IPS-20b (cell line): ENCODE measurements around the gene SELENOH.

ENCODE experiments used
- H3K27ac ChIP-seq: one replicate; pipeline ENCODE4 v1.5.1; 2013; ENCODE audit warnings: low read length
- H3K27me3 ChIP-seq: 2 replicates; pipeline ENCODE4 v1.6.1; 2013; ENCODE audit warnings: mild to moderate bottlenecking, low read length, inconsistent platforms; ENCODE audit not compliant: insufficient read depth
- H3K36me3 ChIP-seq: 2 replicates; pipeline ENCODE4 v1.6.1; 2013; ENCODE audit warnings: low read depth, mild to moderate bottlenecking, inconsistent platforms, low read length, moderate library complexity; ENCODE audit not compliant: insufficient read depth
- H3K4me1 ChIP-seq: 2 replicates; pipeline ENCODE4 v1.6.1; 2013; ENCODE audit warnings: mild to moderate bottlenecking, control low read depth, inconsistent platforms, low read length, moderate library complexity; ENCODE audit not compliant: insufficient read depth
- H3K4me3 ChIP-seq: 2 replicates; pipeline ENCODE4 v1.5.1; 2013; ENCODE audit warnings: mild to moderate bottlenecking, low read length, inconsistent platforms
- H3K9ac ChIP-seq: 2 replicates; pipeline ENCODE4 v1.6.1; 2013; ENCODE audit warnings: low read depth, mild to moderate bottlenecking, inconsistent platforms, low read length, moderate library complexity
- H3K9me3 ChIP-seq: 2 replicates; pipeline ENCODE4 v1.6.1; 2013; ENCODE audit warnings: mild to moderate bottlenecking, low read depth, low read length, inconsistent platforms; ENCODE audit not compliant: insufficient read depth

The SELENOH gene

DNA sequence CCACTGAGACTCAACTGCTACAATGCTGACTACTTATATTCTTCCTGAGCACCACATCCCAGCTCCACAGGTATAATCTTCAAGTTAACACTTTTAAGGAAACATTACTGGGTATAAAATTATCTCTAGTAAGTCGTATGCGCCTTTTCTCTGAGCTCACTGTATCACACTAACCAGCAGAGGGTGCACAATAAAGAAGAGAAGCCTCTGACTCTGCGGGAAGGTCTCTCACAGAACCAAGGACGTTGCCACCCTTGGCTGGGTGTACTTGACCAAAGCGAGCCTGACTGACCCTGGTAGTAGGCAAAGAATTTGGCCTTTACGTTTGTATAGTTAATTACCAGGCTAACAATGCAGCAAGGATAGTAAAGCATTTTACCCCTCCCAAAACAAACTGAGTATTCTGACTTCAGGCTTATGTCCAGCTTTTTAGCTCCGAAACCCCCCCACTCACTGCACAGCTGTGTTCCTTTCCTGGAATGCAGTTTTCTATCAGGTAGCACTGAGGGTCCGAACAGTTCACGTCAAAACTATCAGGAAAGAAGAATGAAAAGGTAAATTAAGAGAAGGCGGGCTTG, 10.5 kb downstream of the SELENOH start, which contains the start of gene BTBD18:
Gene BTBD18, minus strand, starts transcription at position 144 of the 578 bp plus-strand sequence. CDS start 631 bp downstream, outside the sequence.
- H3K36me3 ChIP-seq: 0 out of 2 replicates have a peak, but pooled peaks cover 4% of the 10 kb centered on the region
- no peaks in the 10 kb centered on the region for H3K9me3 ChIP-seq
- no peak within 1 kb of the TSS for H3K9ac ChIP-seq
- H3K4me3 ChIP-seq: no peak within 1 kb of the TSS
- H3K4me1 ChIP-seq: no peaks in the 10 kb centered on the region
- no peaks in the 10 kb centered on the region for H3K27me3 ChIP-seq
- H3K27ac ChIP-seq: no peak within 1 kb of the TSS

DNA sequence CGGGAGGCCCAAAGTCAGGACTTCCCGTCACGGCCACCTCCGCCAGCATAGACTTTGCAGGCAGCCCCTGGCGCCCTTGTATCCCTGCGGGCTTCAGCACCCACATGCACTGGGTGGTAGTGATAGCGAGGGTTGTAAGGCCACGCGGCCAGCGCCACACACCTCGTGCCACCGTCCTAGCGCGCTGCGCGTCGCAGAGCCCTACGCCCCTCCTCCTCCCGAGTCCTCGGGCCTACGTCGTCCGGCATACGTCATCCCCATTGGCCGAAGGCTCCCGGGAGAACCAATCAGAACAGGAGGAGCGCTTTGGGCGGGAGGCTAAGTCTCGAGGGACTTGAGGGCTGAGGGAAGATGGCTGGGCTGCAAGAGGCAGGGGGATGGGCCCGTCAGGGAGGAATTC, 11.7 kb downstream of the SELENOH start:
- no peaks in the 10 kb centered on the region for H3K9me3 ChIP-seq
- H3K27me3 ChIP-seq: no peaks in the 10 kb centered on the region
- no peak overlapping the region for H3K9ac ChIP-seq
- H3K4me3 ChIP-seq: no peak overlapping the region
- H3K4me1 ChIP-seq: no peaks in the 10 kb centered on the region
- H3K36me3 ChIP-seq: no peaks in the 10 kb centered on the region
- H3K27ac ChIP-seq: no peak overlapping the region

DNA sequence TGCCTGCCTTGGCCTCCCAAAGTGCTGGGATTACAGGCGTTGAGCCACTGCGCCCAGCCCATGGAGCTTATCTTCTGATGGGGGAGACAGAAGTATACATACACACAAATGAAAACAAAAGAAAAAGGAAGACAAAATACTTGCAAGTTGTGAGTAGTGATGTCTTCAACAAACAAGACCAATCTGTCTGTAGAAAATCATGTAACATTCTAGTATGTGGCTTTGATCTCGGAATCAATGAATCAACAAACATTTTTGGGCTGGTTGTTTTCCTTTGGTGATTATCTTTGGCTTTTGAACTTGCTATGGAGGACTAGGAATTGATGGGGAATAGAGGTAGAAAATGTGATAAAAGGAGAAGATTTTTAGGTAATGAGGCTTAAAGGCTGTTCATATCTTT, 16.9 kb downstream of the SELENOH start:
- Histone ChIP-seq H3K4me3 (no peak overlapping the region), H3K9me3 (no peaks in the 10 kb centered on the region), H3K9ac (no peak overlapping the region), H3K4me1 (peaks cover 2% of the 10 kb centered on the region; the same call in 1 of the 2 replicates), H3K36me3 (no peaks in the 10 kb centered on the region), H3K27ac (no peak overlapping the region), H3K27me3 (no peaks in the 10 kb centered on the region)

DNA sequence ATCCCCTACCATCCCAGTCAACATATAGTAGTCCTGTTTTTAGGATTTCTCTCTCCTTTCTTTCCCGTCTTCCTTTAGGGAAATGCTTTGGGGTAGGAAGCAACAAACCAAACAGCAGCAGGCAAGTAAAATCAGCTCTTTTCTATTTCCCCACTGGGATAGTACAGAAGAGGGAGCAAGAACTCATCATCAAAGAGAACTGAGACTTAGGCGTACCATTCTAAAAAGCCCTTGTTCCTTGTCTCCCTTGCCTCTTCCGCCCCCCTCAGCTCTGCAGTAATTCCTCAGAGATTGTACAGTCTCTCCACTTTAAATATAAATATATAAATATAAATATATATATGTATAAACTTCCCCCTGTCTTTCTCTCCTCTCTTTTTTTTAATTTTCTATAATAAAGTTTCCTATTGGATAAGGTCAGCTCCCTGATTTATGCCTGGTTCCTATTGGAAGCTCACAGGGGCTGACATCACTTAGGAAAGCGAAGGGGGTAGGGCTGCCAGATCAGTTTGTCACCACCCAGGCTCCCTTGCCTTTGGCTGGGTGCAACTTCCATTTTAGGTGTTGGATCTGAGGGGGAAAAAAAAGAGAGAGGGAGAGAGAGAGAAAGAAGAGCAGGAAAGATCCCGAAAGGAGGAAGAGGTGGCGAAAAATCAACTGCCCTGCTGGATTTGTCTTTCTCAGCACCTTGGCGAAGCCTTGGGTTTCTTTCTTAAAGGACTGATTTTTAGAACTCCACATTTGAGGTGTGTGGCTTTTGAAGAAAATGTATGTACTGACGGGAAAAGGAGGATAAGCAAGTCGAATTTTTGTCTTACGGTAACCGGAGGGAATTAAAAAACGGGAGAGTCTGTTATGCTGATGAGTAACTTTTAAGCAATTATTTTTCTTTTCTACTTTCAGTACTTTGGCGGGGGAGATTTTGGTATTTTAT, 20.3 kb downstream of the SELENOH start, which contains the start of gene CTNND1:
Gene CTNND1, plus strand, starts transcription at position 502 of the 934 bp plus-strand sequence. CDS start 29,677 bp downstream, outside the sequence.
- peaks cover 19% of the 10 kb centered on the region; the same call in 1 of the 2 replicates for H3K4me1 ChIP-seq
- H3K36me3 ChIP-seq: no peaks in the 10 kb centered on the region
- H3K27me3 ChIP-seq: no peaks in the 10 kb centered on the region
- H3K27ac ChIP-seq: peak within 1 kb of the TSS; percentile 92
- H3K4me3 ChIP-seq: peak within 1 kb of the TSS; percentile 91
- no peaks in the 10 kb centered on the region for H3K9me3 ChIP-seq
- peak within 1 kb of the TSS; percentile 98 for H3K9ac ChIP-seq

DNA sequence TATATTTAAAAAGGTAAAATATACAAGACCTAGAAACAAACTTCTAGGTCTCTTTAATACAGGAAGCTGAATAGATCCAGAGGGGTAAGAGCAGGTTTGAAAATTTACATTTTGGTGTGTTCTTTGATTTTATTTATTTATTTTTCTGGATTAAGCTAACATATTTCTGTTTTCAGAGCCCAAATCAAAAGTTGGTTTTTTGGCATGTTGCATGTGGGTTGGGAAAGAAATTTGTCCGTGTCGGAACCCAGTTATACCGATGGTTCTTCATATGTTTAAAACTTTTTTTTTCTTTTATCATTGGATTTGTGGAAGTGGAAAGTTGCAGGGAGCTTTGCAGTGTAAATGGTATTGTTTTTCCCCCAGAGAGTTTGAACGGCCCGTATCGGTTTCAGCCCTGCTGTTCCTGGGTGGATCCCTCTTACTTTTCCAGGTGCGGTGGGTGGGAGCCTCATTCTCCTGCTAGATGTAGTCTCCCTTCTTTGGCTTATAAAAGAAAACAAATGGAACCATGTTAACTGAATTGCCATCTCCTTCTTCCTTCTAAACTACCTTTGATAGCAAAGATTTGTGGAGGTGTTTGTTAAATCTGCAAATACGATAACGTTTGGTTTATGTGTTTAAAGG, 21.1 kb downstream of the SELENOH start:
- peak overlapping the region; percentile 92 for H3K27ac ChIP-seq
- H3K27me3 ChIP-seq: no peaks in the 10 kb centered on the region
- H3K4me3 ChIP-seq: peak overlapping the region; percentile 91
- H3K9ac ChIP-seq: peak overlapping the region; percentile 98
- H3K9me3 ChIP-seq: no peaks in the 10 kb centered on the region
- peaks cover 19% of the 10 kb centered on the region; the same call in 1 of the 2 replicates for H3K4me1 ChIP-seq
- no peaks in the 10 kb centered on the region for H3K36me3 ChIP-seq

DNA sequence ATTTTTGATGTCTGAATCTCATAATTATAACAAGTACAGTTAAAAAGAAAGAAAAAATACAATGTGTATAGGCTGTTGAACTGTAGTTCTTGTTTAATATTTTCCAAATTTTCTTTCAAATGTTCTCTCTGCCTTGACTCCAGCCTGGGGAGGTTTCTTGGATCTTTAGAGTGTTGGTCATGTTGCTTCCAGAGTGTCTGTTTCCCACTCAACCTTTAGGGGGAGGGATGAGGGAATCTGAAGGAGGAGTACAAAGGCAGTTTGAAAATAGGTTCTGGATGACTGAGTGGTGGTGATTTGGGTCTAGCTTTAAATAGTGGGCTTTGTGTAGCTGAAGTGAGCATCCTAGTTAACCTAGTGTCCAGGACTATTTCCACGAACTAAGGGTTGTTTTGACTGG, 22.3 kb downstream of the SELENOH start:
- Histone ChIP-seq H3K4me3 (peak overlapping the region; percentile 91), H3K9me3 (no peaks in the 10 kb centered on the region), H3K27me3 (no peaks in the 10 kb centered on the region), H3K27ac (no peak overlapping the region), H3K36me3 (no peaks in the 10 kb centered on the region), H3K9ac (peak overlapping the region; percentile 98), H3K4me1 (peaks cover 19% of the 10 kb centered on the region; the same call in 1 of the 2 replicates)

DNA sequence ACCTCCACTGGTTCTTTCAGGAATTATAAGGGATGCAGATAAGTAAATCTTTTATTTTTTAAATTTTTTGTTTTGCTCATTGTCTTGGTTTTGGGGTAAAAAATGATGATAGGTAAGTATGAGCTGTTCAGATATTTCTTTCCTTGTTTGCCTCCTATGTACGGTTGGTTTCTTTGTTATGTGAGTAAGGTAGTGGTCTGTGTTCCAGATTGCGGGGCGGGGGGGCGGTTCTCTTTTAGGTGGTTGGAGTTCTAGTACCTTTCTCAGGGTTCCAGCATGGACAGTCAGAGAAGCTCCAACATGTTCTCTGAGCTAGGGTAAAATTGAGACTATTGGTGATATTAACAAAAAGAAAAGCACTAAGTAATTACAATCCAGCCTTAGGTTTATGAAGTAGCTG, 22.7 kb downstream of the SELENOH start:
- peak overlapping the region; percentile 91 for H3K4me3 ChIP-seq
- no peak overlapping the region for H3K27ac ChIP-seq
- H3K9ac ChIP-seq: peak overlapping the region; percentile 98

DNA sequence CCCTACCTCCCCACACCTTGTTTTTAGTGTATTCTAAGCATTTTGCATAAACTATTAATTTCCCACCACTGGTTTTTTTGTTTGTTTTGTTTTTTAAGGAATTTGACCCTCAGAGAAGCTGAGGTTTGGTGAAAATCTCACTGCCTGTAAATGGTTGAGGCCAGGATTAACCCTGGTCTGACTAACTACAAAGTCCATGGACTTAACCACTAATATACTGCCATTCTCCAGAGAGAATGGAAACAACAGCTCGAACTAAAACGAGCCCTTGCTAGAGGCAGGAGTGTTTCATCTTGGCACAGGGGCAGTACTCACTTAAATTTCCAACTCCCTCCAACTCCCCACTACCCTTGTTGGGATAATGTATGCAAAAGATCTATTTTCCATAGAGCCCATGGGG, 23.3 kb downstream of the SELENOH start:
- Histone ChIP-seq H3K4me3 (peak overlapping the region; percentile 91), H3K4me1 (peaks cover 19% of the 10 kb centered on the region; the same call in 1 of the 2 replicates), H3K27me3 (no peaks in the 10 kb centered on the region), H3K27ac (no peak overlapping the region), H3K9me3 (no peaks in the 10 kb centered on the region), H3K36me3 (no peaks in the 10 kb centered on the region), H3K9ac (peak overlapping the region; percentile 98; the same call in 1 of the 2 replicates)

More for the DNA sequence above, 22.7 kb downstream of the SELENOH start:
- Histone ChIP-seq H3K4me1 (peaks cover 19% of the 10 kb centered on the region; the same call in 1 of the 2 replicates), H3K27me3 (no peaks in the 10 kb centered on the region), H3K9me3 (no peaks in the 10 kb centered on the region), H3K36me3 (no peaks in the 10 kb centered on the region)

DNA sequence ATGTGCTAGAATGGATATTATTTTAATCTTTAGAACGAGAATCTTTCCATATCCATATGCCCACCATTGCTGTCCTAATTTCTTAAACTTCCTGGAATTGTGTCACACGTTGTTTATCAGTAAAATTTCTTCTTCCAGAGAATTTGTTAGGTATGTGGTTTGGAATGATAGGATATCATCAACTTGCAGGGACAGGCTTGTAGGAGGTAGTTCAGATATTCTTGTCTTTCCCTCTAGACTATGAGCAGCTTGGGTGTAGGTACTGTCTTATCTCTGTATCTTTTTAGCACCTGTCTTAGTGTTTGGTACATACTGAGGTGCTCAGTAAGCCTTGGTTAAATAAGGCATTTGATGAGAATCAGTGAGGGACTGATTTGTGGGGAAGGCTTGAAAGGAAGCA, 23.7 kb downstream of the SELENOH start:
- Histone ChIP-seq H3K36me3 (no peaks in the 10 kb centered on the region), H3K27me3 (no peaks in the 10 kb centered on the region), H3K4me3 (peak overlapping the region; percentile 91), H3K9ac (peak overlapping the region; percentile 98; the same call in 1 of the 2 replicates), H3K27ac (no peak overlapping the region), H3K9me3 (no peaks in the 10 kb centered on the region), H3K4me1 (peaks cover 19% of the 10 kb centered on the region; the same call in 1 of the 2 replicates)

DNA sequence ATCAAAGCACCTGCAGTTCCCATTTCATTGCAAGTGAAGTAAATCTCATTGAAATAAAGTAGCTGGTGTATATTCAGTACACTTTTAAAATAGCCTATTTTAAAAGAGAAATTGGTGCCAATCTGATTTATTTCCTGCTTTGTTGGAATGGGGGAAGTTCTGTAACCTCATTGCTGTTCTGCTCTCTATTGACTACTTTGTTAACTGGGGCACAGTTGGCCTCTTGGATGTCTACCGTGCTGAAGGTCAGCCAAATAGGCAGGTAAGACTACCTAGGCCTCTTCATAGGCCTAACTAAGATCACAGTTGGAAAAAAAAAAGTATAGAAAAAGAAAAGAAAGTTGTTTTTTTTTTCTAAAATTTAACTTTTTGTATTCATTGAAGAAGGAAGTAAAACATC, 29.5 kb downstream of the SELENOH start:
- H3K4me1 ChIP-seq: peaks cover 22% of the 10 kb centered on the region
- H3K27me3 ChIP-seq: no peaks in the 10 kb centered on the region
- no peaks in the 10 kb centered on the region for H3K36me3 ChIP-seq
- no peak overlapping the region for H3K27ac ChIP-seq
- no peaks in the 10 kb centered on the region for H3K9me3 ChIP-seq
- H3K4me3 ChIP-seq: no peak overlapping the region
- H3K9ac ChIP-seq: no peak overlapping the region

DNA sequence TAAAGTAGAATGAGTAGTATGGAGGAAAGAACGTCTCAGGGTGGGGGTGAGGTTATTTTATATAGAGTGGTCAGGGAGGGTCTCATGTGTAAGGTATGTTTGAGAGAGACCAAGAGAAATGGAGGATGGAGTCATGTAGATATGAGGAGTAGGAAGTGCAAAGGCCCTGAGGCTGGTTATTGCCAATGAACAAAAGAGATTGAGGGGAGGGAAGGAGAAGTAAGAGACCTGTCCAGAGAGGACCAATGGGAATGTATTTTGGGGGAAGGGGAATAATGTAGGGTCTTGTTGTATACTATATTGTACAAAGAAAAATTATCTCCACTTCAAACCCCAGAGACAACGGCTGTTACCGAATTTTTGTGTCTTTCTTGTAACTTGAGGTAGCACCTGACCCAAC, 30.1 kb downstream of the SELENOH start:
- Histone ChIP-seq H3K4me3 (no peak overlapping the region), H3K9me3 (no peaks in the 10 kb centered on the region), H3K27me3 (no peaks in the 10 kb centered on the region), H3K4me1 (peaks cover 24% of the 10 kb centered on the region), H3K36me3 (no peaks in the 10 kb centered on the region), H3K9ac (no peak overlapping the region), H3K27ac (no peak overlapping the region)
